Fibroblast of the aortic adventitia (primary cell): ENCODE results near the gene MED22. TPM values are rescaled to one million over a fixed set of nuclear protein-coding genes. Genes with fewer than 3 reads are reported as not detected.

ENCODE experiments used
- DNase-seq: peaks from one replicate; pipeline ENCODE4 v3.0.0-alpha.2; 2010; ENCODE audit warnings: low read depth
- H3K4me3 ChIP-seq: 2 replicates; pipeline ENCODE4 v1.5.1; 2011; ENCODE audit warnings: low read depth, mild to moderate bottlenecking, control low read depth, low read length, moderate library complexity
- total RNA-seq: library from RNA; depleted of rRNA; stranded (reverse); fragments of >200 nt; gene quantifications from 2 replicates; pipeline ENCODE4 v1.2.3, GENCODE V29; 2012; ENCODE audit warnings: low replicate concordance
- TF ChIP-seq, protein P1 (sequence below): IDR thresholded peaks from 2 replicates; pipeline ENCODE4 v1.5.1; 2011; ENCODE audit warnings: mild to moderate bottlenecking, low read length, control low read depth, inconsistent platforms; ENCODE audit not compliant: insufficient read depth

Gene MED22
- total RNA-seq, 1 donor: 17.7 TPM

DNA sequence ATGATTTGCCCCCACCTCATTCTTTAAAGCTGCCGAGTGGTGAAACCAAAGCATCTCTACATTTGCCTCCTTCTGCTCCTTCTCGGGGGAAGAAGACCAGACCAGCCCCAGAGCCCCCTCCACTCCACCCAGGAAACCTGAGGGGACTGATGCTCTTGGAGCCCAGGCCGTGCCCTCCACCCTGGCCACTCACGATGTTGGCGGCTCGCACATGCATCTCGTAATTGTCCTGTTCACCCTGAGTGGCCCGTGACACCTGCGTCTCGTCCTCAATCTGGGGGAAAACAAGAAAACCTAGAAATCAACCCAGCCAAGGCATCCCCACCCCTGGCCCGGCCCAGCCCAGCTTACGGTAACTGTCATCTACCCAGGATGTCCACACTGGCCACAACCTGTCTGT is 3.0 kb downstream of the MED22 start:
- DNase-seq: no peak
- no peak overlapping the region for H3K4me3 ChIP-seq
- TF ChIP-seq, protein P1, sequence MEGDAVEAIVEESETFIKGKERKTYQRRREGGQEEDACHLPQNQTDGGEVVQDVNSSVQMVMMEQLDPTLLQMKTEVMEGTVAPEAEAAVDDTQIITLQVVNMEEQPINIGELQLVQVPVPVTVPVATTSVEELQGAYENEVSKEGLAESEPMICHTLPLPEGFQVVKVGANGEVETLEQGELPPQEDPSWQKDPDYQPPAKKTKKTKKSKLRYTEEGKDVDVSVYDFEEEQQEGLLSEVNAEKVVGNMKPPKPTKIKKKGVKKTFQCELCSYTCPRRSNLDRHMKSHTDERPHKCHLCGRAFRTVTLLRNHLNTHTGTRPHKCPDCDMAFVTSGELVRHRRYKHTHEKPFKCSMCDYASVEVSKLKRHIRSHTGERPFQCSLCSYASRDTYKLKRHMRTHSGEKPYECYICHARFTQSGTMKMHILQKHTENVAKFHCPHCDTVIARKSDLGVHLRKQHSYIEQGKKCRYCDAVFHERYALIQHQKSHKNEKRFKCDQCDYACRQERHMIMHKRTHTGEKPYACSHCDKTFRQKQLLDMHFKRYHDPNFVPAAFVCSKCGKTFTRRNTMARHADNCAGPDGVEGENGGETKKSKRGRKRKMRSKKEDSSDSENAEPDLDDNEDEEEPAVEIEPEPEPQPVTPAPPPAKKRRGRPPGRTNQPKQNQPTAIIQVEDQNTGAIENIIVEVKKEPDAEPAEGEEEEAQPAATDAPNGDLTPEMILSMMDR: no peak

DNA sequence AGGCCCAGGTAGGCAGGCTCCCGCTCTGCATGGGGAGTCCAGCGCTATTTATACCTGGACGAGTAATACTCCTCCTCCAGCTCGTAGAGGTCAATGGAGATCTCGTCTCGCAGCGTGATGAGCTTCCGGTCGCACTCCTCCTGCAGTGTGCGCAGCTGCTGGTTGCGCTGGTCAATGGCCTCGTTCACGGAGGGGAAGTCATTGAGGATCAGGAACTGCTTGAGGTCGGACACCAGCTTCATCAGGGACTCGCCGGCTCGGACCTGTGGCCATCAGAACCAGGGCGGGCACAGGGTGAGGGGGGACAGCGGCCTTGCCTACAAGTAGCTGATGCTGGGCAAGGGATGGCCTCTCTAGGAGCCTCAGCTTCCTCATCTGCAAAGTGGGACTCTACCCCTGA is 3.9 kb downstream of the MED22 start:
- DNase-seq: no peak
- H3K4me3 ChIP-seq: no peak overlapping the region
- TF ChIP-seq, protein P1: no peak

DNA sequence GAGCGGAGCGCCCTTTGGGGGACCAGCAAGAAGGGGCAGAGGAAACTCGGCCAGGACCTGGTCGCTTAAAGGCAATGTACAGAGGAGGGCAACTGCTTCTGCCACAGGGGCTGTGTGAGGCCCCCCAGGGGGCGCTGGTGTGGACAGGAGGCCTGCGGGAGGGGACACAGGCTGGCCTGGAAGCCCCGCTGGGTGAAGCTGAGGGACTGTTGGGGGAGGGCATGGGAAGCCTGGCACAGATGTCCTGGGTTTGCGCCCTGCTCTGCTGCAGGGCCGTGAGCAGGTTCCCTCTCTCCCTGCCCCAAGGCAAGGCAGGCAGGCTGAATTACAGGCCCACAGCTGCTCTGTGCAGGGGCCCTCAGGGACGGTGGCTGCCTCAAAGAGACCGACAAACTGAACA is 5.4 kb downstream of the MED22 start:
- DNase-seq: no peak
- H3K4me3 ChIP-seq: no peak overlapping the region
- TF ChIP-seq, protein P1: no peak

DNA sequence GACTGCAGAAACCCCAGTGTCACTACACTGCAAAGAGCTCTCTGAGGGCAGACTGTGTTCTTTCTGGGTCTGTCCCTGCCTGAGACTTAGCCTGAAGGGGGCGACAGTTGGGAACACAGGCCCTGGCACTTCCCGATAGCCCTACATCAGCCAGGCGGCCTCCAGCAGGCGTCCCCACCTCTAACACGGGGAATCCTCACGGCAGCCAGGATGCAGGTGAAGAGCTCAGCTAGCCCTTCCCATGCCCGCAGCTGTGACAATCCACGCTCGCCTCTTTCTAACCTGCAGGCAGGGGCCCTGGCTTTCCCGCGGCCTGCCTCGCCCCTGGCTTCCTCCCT is 5.9 kb downstream of the MED22 start:
- TF ChIP-seq, protein P1: peak; percentile 8
- DNase-seq: no peak

DNA sequence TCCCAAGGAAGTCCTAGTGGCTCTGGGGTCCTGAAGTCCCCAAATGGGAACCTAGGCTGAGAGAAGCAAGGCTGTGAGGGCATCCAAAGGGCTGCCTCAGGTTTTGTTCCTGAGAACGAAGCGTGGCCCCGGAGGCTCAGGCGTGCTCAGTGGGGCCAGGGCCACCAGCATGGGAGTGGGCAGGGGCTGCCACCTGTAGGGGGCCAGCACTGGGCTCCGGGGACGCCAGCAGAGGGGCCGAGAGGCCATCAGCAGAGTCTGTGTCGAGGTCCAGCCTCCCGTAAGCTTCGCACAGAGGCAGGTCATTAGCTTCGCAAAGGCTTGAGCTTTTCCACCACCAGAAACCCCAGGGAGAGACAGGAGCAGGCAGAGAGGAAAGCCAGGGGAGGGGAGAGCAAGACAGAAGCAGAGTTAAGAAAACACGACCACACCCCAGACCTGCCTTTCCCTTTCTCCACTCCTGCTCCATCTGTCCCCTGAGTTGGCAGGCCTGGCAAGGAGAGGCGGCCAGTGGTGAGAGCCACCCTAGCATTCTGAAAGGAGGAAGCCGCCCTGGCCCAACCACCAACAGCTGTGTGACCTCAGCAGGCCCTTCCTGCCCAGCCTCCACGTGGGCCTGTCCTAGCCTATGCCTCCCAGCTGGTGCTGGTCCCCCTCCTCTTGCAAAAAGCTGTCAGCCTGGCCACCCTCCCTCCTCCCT is 6.4 kb downstream of the MED22 start:
- no peak for DNase-seq
- no peak overlapping the region for H3K4me3 ChIP-seq
- TF ChIP-seq, protein P1: no peak

More for the DNA sequence above, 5.9 kb downstream of the MED22 start:
- no peak overlapping the region for H3K4me3 ChIP-seq

DNA sequence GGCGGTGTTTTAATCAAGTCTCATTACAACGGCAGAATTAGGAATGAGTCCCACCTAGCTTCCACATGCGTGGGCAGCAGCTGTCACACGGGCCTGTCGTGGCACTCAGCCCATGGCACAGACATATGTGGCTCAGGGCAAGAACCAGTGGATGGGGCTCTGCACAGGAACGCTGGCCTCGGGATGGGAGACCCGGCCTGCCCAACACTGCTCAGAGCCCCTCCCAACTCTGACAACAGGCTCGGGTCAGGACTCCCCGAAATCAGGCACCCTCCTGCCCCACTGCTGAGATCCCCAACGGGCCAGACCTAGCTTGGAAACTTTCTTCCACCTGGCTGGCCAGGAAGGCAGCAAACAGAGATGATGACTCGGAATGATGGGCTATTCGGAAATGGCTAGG is 7.0 kb downstream of the MED22 start:
- TF ChIP-seq, protein P1: no peak
- no peak overlapping the region for H3K4me3 ChIP-seq
- DNase-seq: no peak

DNA sequence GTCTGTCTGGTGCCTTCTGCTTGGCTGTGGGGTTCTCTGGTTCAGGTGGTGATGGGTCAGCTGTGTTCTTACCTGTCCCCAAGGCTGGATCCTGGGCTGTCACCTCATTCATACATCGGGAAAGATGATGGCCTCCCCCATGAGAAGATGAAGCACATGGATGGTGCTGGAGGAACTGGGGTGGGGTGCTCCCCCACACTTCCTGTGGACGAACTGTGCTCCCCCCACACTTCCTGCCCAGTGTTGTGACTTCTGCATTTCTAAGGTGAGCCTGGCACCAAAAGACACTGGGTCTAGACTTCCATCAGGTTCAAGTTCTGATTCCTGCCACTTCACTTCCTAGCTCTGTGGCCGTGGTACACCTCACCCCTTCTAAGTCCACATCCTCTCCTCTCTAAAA is 7.7 kb downstream of the MED22 start:
- H3K4me3 ChIP-seq: no peak overlapping the region
- TF ChIP-seq, protein P1: no peak
- no peak for DNase-seq
